Measurements from ENCODE around the gene TMEM161A.
"Not testable (repeated sequence)": the region's sequence is repeated elsewhere in the genome, so short reads cannot be mapped to it uniquely, and the experiment has no call there.

TMEM161A gene

GRCh38 chr19:19107654-19108053 lies 30.6 kb downstream of the TMEM161A start:
- no peak overlapping the region for H3K23ac ChIP-seq (ENCODE audit: low read length)
- no peak overlapping the region for H4K12ac ChIP-seq (ENCODE audit: low read depth, low read length)
- no CpG with 5 or more reads among the region's 11 CpGs for WGBS (ENCODE audit: extremely low coverage, insufficient coverage, insufficient read length)
- no peak overlapping the region for H3K18ac ChIP-seq (ENCODE audit: low read length)
- H3K4ac ChIP-seq (ENCODE audit: low read depth, low read length) = no peak overlapping the region
- H2AK5ac ChIP-seq (ENCODE audit: low read length) = no peak overlapping the region
- H3K36me3 ChIP-seq (ENCODE audit: control insufficient read depth in 1 of 2, insufficient read depth in 2 of 2, low read length in 2 of 2) = no peaks in the 10 kb centered on the region
- H2BK120ac ChIP-seq (ENCODE audit: insufficient read depth, low read length, poor library complexity) = no peak overlapping the region
- no peak overlapping the region for H3K14ac ChIP-seq (ENCODE audit: low read length)
- no peaks in the 10 kb centered on the region for H3K27me3 ChIP-seq (ENCODE audit: insufficient read depth, low read length)
- no peak overlapping the region for H2AFZ ChIP-seq (ENCODE audit: insufficient read depth, low read length, poor library complexity)
- no peak overlapping the region for H3K4me2 ChIP-seq (ENCODE audit: low read length)
- no peak overlapping the region for H2BK5ac ChIP-seq (ENCODE audit: low read depth, low read length, poor library complexity)
- no peak overlapping the region for H4K91ac ChIP-seq (ENCODE audit: low read depth, low read length)
- DNase-seq = no peak
- H3K4me3 ChIP-seq (ENCODE audit: low read depth, low read length) = no peak overlapping the region
- H2BK12ac ChIP-seq (ENCODE audit: low read length) = no peak overlapping the region
- no peak overlapping the region for H3K27ac ChIP-seq (ENCODE audit: low read depth, low read length)
- no peak overlapping the region for H3K9ac ChIP-seq (ENCODE audit: low read length)
- peaks cover 2% of the 10 kb centered on the region for H3K79me1 ChIP-seq (ENCODE audit: low read length)
- peaks cover 2% of the 10 kb centered on the region for H3K9me3 ChIP-seq (ENCODE audit: insufficient read depth, low read depth, low read length)
- H3K4me1 ChIP-seq (ENCODE audit: control insufficient read depth in 1 of 2, insufficient read depth in 2 of 2, low read length in 2 of 2) = peaks cover 3 to 14% of the 10 kb centered on the region in 2 experiments
- H3K79me2 ChIP-seq (ENCODE audit: control insufficient read depth, insufficient read depth, low read length, poor library complexity) = peaks cover 2% of the 10 kb centered on the region
- no peak overlapping the region for H4K8ac ChIP-seq (ENCODE audit: low read depth, low read length)

- H3K36me3 ChIP-seq (ENCODE audit: control insufficient read depth in 1 of 2, insufficient read depth in 2 of 2, low read length in 2 of 2) = not testable (repeated sequence)
Observed at GRCh38 chr19:19106938-19107337, 31.3 kb downstream of the TMEM161A start.

GRCh38 chr19:19106056-19106551 lies 32.2 kb downstream of the TMEM161A start:
- peaks cover 2% of the 10 kb centered on the region for H3K79me2 ChIP-seq (ENCODE audit: control insufficient read depth, insufficient read depth, low read length, poor library complexity)
- H3K27ac ChIP-seq (ENCODE audit: low read depth, low read length) = no peak overlapping the region
- H3K4me3 ChIP-seq (ENCODE audit: low read depth, low read length) = peak overlapping the region; percentile 18
- H3K18ac ChIP-seq (ENCODE audit: low read length) = no peak overlapping the region
- H2AFZ ChIP-seq (ENCODE audit: insufficient read depth, low read length, poor library complexity) = peak overlapping the region; percentile 32
- peak overlapping the region; percentile 70 for H3K4me2 ChIP-seq (ENCODE audit: low read length)
- no peaks in the 10 kb centered on the region for H3K27me3 ChIP-seq (ENCODE audit: insufficient read depth, low read length)
- H3K4me1 ChIP-seq (ENCODE audit: control insufficient read depth in 1 of 2, insufficient read depth in 2 of 2, low read length in 2 of 2) = peaks cover 3 to 14% of the 10 kb centered on the region in 2 experiments
- H3K14ac ChIP-seq (ENCODE audit: low read length) = peak overlapping the region; percentile 18
- no peak overlapping the region for H3K4ac ChIP-seq (ENCODE audit: low read depth, low read length)
- H3K79me1 ChIP-seq (ENCODE audit: low read length) = peaks cover 2% of the 10 kb centered on the region
- WGBS (ENCODE audit: extremely low coverage, insufficient coverage, insufficient read length) = no CpG with 5 or more reads among the region's 25 CpGs
- no peak overlapping the region for H2BK5ac ChIP-seq (ENCODE audit: low read depth, low read length, poor library complexity)
- no peak overlapping the region for H2BK12ac ChIP-seq (ENCODE audit: low read length)
- H2AK5ac ChIP-seq (ENCODE audit: low read length) = no peak overlapping the region
- H4K8ac ChIP-seq (ENCODE audit: low read depth, low read length) = peak overlapping the region; percentile 69
- no peak overlapping the region for H3K23ac ChIP-seq (ENCODE audit: low read length)
- no peaks in the 10 kb centered on the region for H3K36me3 ChIP-seq (ENCODE audit: control insufficient read depth in 1 of 2, insufficient read depth in 2 of 2, low read length in 2 of 2)
- peaks cover 2% of the 10 kb centered on the region for H3K9me3 ChIP-seq (ENCODE audit: insufficient read depth, low read depth, low read length)
- DNase-seq = peak; percentile 75 to 77
- H4K12ac ChIP-seq (ENCODE audit: low read depth, low read length) = peak overlapping the region; percentile 19
- H2BK120ac ChIP-seq (ENCODE audit: insufficient read depth, low read length, poor library complexity) = peak overlapping the region; percentile 11
- no peak overlapping the region for H4K91ac ChIP-seq (ENCODE audit: low read depth, low read length)
- no peak overlapping the region for H3K9ac ChIP-seq (ENCODE audit: low read length)

More at GRCh38 chr19:19106938-19107337, 31.3 kb downstream of the TMEM161A start:
- H2BK5ac ChIP-seq (ENCODE audit: low read depth, low read length, poor library complexity); H3K4ac ChIP-seq (ENCODE audit: low read depth, low read length); H3K23ac ChIP-seq (ENCODE audit: low read length); H2AK5ac ChIP-seq (ENCODE audit: low read length); H3K79me1 ChIP-seq (ENCODE audit: low read length); DNase-seq; H3K4me2 ChIP-seq (ENCODE audit: low read length); H4K91ac ChIP-seq (ENCODE audit: low read depth, low read length); H3K27me3 ChIP-seq (ENCODE audit: insufficient read depth, low read length); H4K12ac ChIP-seq (ENCODE audit: low read depth, low read length); H3K14ac ChIP-seq (ENCODE audit: low read length); H3K18ac ChIP-seq (ENCODE audit: low read length); H2BK12ac ChIP-seq (ENCODE audit: low read length); H3K79me2 ChIP-seq (ENCODE audit: control insufficient read depth, insufficient read depth, low read length, poor library complexity); H4K8ac ChIP-seq (ENCODE audit: low read depth, low read length); H3K9me3 ChIP-seq (ENCODE audit: insufficient read depth, low read depth, low read length); H2BK120ac ChIP-seq (ENCODE audit: insufficient read depth, low read length, poor library complexity); H3K9ac ChIP-seq (ENCODE audit: low read length); H3K4me3 ChIP-seq (ENCODE audit: low read depth, low read length); H3K27ac ChIP-seq (ENCODE audit: low read depth, low read length); H2AFZ ChIP-seq (ENCODE audit: insufficient read depth, low read length, poor library complexity): not testable (repeated sequence)
- peaks cover 3 to 14% of the 10 kb centered on the region in 2 experiments for H3K4me1 ChIP-seq (ENCODE audit: control insufficient read depth in 1 of 2, insufficient read depth in 2 of 2, low read length in 2 of 2)
- WGBS (ENCODE audit: extremely low coverage, insufficient coverage, insufficient read length) = no CpG with 5 or more reads among the region's 7 CpGs

GRCh38 chr19:19105365-19106055 lies 32.8 kb downstream of the TMEM161A start:
- Histone ChIP-seq H3K4me3 (ENCODE audit: low read depth, low read length) (peak overlapping the region; percentile 57), H3K79me2 (ENCODE audit: control insufficient read depth, insufficient read depth, low read length, poor library complexity) (peaks cover 2% of the 10 kb centered on the region), H2BK12ac (ENCODE audit: low read length) (peak overlapping the region; percentile 37), H3K79me1 (ENCODE audit: low read length) (peaks cover 2% of the 10 kb centered on the region), H3K27me3 (ENCODE audit: insufficient read depth, low read length) (no peaks in the 10 kb centered on the region), H3K27ac (ENCODE audit: low read depth, low read length) (no peak overlapping the region), H3K4ac (ENCODE audit: low read depth, low read length) (peak overlapping the region; percentile 39), H3K36me3 (ENCODE audit: control insufficient read depth in 1 of 2, insufficient read depth in 2 of 2, low read length in 2 of 2) (no peaks in the 10 kb centered on the region), H3K23ac (ENCODE audit: low read length) (no peak overlapping the region), H3K14ac (ENCODE audit: low read length) (peak overlapping the region; percentile 68), H2BK120ac (ENCODE audit: insufficient read depth, low read length, poor library complexity) (peak overlapping the region; percentile 11), H4K8ac (ENCODE audit: low read depth, low read length) (peak overlapping the region; percentile 97), H3K18ac (ENCODE audit: low read length) (peak overlapping the region; percentile 74), H3K4me1 (ENCODE audit: control insufficient read depth in 1 of 2, insufficient read depth in 2 of 2, low read length in 2 of 2) (peaks cover 3 to 14% of the 10 kb centered on the region in 2 experiments), H2AK5ac (ENCODE audit: low read length) (no peak overlapping the region), H4K12ac (ENCODE audit: low read depth, low read length) (peak overlapping the region; percentile 76), H2BK5ac (ENCODE audit: low read depth, low read length, poor library complexity) (no peak overlapping the region), H3K9ac (ENCODE audit: low read length) (no peak overlapping the region), H3K9me3 (ENCODE audit: insufficient read depth, low read depth, low read length) (peaks cover 2% of the 10 kb centered on the region), H4K91ac (ENCODE audit: low read depth, low read length) (peak overlapping the region; percentile 55), H2AFZ (ENCODE audit: insufficient read depth, low read length, poor library complexity) (peak overlapping the region; percentile 80), H3K4me2 (ENCODE audit: low read length) (peak overlapping the region; percentile 70)
- no CpG with 5 or more reads among the region's 36 CpGs for WGBS (ENCODE audit: extremely low coverage, insufficient coverage, insufficient read length)
- DNase-seq = peak; percentile 57 to 67
